ENCODE measurements around the gene UNC119B.

The UNC119B gene

DNA sequence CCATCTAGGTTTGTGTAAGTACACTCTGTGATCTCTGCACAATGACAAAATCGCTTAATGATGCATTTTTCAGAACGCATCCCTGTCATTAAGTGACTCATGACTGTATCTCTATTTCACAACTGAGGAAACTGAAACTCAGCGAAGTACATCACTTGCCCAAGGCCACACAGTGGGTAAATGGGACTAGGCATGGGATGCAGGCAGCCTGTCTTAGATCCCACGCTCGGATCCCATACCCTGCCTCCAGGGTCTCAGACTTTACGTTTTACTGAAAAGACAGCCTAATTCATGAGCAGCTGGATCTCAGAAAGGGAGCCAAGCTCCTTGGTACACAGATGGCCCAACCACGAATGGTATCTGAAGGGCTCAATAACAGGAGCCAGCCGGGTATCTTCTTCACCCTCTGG lies 25.7 kb upstream of the UNC119B start:
- H3K27ac ChIP-seq, result peak overlapping the region; percentile 94; the same call in 1 of the 2 replicates
- TF ChIP-seq CTCF (conservative IDR thresholded peaks at IDR 0.05), result no peak

- peak overlapping the region; percentile 94 for H3K27ac ChIP-seq
Measured at GRCh38 chr12:120685522-120685921, 24.7 kb upstream of the UNC119B start.

DNA sequence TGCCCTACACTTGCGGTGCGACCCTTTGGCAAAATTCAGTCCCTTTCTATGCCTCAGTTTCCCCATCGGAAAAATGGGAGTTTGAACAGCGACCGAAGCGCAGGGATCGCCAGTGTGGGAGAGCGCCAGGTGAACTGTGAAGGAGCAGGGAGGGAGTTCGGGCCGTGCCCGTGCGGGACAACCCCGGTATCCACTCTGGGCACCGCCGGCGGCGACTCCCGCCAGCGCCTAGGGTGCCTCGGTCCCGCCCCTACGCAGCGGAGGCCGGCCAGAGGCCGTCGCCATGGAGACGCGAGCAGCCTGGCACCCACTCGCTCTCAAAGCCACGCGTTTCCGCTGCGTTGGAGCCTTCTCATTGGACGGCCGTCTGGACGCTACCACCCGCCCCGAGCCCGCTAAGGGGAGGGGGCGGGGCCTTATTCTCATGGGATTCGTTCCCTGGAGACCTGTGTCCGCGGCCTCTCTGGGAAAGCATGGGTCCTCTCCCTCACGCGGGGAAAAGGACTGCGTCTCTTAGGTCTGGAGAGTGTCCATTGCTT lies 24.0 kb upstream of the UNC119B start:
- no peak for TF ChIP-seq CTCF (conservative IDR thresholded peaks at IDR 0.05)
- H3K27ac ChIP-seq, result peak overlapping the region; percentile 94

More at GRCh38 chr12:120685522-120685921, 24.7 kb upstream of the UNC119B start:
- TF ChIP-seq CTCF (conservative IDR thresholded peaks at IDR 0.05), result no peak

DNA sequence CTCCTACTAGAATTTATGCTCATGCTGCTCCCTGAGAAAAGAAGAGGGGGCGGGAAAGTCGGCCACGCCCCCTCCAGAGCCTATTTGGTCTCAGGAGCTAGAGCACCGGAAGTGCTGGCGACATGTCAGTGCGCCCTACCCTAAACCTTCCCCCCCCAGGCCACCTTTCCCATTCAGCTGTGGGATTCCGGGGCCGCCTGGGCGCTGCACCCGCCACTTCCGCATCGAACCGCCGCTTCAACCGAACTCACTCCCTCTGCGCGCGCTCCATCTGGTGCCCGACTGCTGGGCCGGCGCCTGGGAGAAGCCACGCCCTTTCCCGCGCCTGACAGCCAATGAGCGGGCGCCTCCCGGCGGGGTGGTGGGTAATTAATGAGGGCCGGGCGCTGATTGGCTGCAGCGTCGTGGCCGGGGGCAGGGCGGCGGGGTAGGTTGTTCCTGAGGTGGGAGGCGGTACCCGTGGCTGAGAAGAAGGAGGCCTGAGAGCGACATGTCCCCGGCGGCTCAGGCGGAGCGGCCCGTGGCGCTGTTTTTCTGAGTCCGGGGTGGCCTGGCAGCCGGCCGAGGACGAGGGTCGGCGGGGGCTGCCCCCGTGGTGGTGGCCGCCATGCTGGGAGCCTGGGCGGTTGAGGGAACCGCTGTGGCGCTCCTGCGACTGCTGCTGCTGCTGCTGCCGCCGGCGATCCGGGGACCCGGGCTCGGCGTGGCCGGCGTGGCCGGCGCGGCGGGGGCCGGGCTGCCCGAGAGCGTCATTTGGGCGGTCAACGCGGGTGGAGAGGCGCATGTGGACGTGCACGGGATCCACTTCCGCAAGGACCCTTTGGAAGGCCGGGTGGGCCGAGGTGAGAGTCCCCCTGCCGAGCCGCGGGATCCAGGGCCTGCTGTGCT lies 23.3 kb upstream of the UNC119B start, which contains the start of gene MLEC:
Gene MLEC (plus strand): TSS at position 460 of the 888 bp plus-strand sequence. CDS start 148 bp downstream, at position 608.
- peak within 1 kb of the TSS; percentile 94 for H3K27ac ChIP-seq
- TF ChIP-seq CTCF (conservative IDR thresholded peaks at IDR 0.05), result no peak; the same call in 1 of the 2 replicates

DNA sequence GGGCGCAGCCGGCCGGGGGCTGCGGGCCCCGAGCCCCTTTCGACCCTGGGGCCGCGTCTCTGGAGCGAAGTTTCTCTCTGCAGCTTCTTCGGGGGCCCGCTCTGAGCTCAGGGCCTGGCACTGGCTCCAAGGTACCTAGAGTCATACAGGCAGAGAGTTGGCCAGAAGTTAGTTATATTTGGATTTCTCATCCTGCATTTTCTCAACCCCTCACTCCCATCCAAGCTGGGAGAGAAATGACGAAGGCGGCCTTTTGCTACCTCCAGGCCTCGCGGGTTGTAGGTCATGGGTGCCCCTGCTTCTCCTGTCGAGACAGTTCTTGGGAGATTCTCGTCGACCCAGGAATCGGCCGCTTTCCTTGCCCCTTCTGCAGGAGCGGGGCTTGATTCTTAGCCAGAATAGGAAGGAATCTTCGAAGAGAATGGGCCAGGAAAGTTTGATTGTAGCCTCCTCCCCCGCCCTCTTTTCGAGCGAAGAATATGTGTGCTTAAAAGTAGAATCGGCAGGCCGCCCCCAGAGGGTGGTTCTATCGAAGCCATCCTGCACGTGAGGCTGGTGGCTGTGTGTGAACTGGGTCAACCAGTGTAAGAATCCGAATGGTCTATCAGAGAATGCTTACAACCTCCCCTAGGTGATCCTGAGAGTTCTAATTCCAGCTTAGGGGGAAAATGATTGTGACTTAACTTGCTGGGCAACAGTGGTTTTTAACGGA lies 22.5 kb upstream of the UNC119B start:
- H3K27ac ChIP-seq, result peak overlapping the region; percentile 94
- TF ChIP-seq CTCF (conservative IDR thresholded peaks at IDR 0.05), result no peak

DNA sequence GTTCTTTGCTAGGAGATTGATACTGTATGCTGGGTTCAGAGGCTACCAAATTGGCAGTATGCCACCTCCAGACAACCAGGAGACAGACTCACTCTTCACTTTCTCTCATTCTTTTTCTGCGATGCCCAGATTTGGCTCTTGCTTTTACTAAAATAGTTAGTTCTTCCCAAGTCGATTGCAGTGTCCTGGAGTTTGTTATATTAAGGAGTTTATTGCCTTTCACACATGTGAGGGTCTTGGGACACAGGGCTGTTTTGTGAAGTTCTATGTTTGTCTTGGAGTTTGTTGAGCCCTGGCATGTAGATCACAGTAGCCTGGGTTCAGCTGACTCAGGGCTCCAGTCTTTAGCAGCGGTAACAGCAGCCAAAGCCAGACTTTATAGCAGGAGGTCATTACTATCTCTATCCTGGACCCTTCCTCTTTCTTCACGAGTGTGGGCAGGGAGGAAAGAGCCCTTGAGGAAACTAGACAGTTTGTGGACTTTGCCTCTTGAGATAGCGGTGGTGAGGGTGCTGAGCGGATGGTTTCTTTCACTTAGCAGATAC lies 21.7 kb upstream of the UNC119B start:
- no peak for TF ChIP-seq CTCF (conservative IDR thresholded peaks at IDR 0.05)
- H3K27ac ChIP-seq, result peak overlapping the region; percentile 94

All from VCaP (cell line).